SHP77 treated with DMSO at 0.1 percent for 48 hours (cell line): ENCODE measurements around the gene NPC2.

Source experiments
- DNase-seq: peaks from one replicate; lab custom pipeline; 2025; lab: John Stamatoyannopoulos, UW

NPC2 gene

GRCh38 chr14:74519316-74520074, 26.4 kb upstream of the NPC2 start:
- no peak for DNase-seq

DNA sequence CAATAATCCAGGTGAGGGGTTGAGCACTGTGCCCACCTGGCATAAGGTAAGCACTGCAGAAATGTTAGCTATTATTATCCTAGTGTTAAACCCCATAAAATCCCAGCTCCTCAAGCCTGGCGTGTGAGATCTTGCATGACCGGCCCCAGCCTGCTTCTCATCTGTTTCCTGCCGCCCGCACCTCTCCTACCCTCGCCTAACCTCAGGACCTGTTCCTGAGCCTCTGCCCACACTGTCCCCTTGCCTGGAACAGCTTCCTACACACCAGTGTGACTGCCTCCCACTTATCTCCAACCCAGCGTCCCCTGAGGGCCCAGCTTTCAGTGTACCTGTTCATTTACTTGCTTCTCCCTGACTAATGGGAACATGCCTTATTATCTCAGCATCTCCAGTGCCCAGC, 25.1 kb upstream of the NPC2 start:
- DNase-seq = no peak

DNA sequence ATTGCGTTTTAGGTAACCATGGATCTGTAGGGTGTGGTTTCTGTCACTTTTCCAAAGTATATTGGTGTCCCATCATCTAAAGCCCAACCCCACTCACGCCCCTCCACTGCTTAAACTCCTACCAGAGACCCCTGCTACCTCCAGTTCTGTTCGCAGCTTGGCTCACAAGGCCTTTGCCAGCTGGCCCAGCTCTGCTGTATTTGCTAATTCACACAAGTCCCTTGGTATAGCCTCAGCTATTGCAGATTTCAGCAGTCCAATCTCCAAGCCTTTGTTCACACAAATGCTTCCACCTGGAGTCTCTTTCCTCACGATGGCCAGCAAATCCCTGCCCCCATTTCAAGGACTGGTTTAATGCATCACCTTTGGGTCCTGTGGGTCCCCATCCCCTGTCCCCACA, 24.6 kb upstream of the NPC2 start:
- DNase-seq = no peak

DNA sequence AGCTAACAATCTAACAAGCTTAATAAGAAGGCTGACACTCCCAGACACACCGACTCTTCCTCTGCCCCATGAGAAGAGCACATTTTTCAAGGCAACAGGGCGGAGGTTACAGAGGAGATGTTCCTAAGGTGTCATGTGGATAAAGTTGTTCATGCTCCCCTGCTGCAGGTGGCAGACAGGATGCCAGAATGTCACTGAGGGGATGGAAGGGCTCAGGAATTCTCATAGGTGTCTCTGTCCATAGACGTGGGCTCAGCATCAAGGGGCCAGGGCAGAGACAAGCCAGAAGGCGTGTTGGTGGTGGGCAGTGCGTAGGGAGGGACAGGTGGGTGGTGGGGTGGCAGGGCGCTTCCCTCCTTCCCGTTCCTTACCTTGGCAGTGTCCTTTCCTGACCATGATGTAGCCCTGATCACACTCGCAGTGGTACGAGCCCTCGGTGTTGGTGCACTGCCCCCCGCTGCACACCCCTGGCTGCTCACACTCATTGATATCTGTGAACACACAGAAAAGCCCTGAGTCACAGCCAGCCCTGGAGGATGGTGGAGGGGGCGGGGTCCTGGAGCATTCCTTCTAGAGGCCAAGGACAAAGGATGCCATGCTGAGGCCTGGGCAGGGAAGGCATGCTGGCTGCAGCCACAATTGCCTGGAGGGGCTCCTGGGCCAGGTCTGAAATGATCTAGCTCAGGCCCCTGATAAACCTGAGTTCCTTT, 23.5 kb upstream of the NPC2 start:
- DNase-seq = no peak

DNA sequence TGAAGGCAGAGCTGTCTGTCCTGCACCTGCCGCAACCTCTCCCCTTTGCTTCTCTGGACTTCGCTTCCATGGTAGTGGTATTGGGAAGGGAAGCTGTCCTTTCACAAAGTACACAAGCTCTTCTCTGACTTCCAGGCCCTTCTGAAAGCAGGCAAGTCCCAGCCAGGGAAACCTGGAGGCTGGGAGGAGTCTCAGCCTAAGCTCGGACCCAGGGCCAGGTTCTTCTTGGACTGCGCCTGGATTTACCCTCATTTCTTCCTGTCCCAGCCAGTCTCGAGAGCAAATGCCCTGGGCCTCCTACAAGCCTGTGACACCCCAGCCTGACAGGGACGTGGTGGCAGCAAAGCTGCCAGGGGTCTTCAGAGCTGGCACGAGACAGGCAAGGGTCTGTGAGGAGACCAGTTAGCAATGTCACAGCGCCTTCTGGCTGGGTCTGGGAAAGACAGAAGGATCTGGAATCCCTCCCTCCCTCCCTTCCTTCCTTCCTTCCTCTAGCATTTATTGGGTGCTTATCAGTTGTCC, 22.8 kb upstream of the NPC2 start:
- no peak for DNase-seq

DNA sequence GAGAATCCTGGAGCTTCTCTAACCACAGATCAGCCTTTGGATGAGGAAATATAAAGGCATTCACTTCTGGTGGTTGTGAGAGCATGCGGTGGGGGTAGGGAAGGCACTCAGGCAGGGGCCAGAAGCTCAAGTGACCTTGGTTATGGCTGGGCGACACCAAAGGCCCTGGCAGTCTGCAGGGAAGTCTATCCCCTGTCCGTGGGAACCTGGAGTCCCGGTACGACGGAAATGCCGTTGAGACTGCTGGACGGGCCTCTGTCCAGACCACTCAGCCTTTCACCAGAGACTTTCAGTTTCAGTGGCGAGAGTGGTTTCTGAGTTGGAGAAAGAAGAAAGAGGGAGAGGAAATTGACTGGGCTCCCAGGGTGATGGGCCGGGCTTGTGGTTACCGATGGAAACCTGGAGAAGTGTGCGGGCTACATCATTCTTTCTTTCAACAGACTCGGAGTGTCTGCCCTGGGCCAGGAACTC, 21.4 kb upstream of the NPC2 start:
- DNase-seq = no peak

- no peak for DNase-seq
Observed at GRCh38 chr14:74511966-74512830, 19.1 kb upstream of the NPC2 start.

GRCh38 chr14:74510959-74511409, 17.9 kb upstream of the NPC2 start:
- no peak for DNase-seq

GRCh38 chr14:74510223-74510931, 17.3 kb upstream of the NPC2 start:
- no peak for DNase-seq

GRCh38 chr14:74509587-74510222, 16.6 kb upstream of the NPC2 start:
- DNase-seq = no peak

GRCh38 chr14:74508844-74509428, 15.8 kb upstream of the NPC2 start:
- DNase-seq = no peak

DNA sequence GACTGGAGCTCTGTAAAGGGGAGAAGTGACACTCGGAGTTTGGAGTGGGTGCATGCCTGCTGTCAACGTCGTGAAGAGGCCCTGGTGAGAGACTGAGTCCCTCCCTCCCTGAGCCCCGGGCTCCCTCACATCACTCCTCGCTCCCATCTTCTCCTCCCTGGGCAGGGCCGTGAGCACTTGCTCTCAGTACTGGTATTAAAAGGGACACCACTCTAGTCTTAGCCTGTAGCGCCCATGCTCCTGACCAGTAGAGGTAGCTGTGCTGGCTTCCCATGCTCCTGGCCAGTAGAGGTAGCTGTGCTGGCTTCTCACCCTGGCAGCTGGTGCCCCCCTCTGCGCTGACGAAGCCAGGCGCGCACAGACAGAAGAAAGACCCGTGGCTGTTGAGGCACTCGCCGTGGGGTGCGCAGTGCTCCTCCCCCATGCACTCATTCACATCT, 15.2 kb upstream of the NPC2 start:
- DNase-seq = no peak

- DNase-seq = no peak
Observed at GRCh38 chr14:74507840-74508239, 14.7 kb upstream of the NPC2 start.

GRCh38 chr14:74507085-74507484, 14.0 kb upstream of the NPC2 start:
- no peak for DNase-seq

GRCh38 chr14:74506411-74506851, 13.3 kb upstream of the NPC2 start:
- no peak for DNase-seq

GRCh38 chr14:74505831-74506230, 12.7 kb upstream of the NPC2 start:
- DNase-seq = no peak

DNA sequence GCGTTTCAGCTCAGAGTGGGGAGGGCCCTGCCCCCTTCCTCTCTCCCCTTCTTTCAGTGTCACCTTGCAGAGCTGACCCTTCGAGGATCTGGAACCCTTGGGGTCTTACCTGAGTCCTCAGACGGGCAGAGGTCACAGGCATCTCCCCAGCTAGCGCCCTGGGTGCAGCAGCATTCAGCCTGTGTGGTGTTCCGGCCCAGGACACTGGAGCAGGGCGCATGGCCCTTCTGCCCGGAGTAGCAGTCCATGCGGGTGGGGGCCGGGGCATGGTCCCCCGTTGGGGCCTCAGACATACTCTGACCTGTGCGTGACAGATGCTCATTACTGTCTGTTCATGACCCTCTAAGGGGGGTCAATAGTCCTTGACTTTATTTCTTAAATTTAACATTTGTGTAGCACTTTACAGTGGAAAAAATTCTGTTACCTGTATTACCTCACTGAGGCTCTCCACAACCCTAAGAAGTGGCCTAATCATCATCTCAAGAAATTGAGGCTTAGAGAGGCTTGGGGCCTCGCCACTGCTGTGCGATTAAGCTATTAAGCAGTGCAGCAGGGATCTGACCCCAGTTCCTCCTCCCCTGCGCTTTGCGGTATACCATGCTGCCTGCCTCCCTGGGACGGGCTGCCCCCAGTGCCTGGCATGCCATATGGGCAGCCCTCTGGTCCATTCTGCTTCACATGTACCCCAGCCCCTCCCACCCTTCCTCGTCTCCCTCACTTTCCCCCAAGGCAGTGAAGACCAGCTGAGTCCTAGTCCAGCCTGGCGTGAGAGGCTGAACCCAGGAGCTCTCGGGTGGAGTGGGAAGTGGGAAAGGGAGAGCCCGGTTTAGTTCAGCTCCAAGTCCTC, 12.0 kb upstream of the NPC2 start:
- DNase-seq = no peak

GRCh38 chr14:74504412-74504811, 11.3 kb upstream of the NPC2 start:
- no peak for DNase-seq

GRCh38 chr14:74503938-74504335, 10.8 kb upstream of the NPC2 start:
- no peak for DNase-seq
